ENCODE results near the gene MDN1. TPM values are rescaled to one million over a fixed set of nuclear protein-coding genes. Genes with fewer than 3 reads are reported as not detected.

The MDN1 gene
- total RNA-seq, 1 experiment from 2014 or later, result 117 TPM

DNA sequence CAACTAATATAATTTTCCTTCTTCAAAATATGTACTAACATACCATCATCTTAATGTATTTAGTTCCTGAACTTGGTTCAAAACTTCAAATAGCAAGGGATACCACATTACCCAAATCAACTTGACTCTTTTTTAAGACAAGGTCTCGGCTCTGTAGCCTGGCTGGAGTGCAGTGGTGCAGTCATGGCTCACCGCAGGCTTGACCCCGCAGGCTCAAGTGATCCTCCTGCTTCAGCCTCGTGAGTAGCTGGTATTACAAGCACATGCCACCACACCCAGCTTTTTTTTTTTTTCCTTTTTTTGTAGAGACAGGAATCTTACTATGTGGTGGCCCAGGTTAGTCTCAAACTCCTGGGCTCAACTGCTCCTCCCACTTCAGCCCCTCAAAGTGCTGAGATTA lies 125.2 kb downstream of the MDN1 start:
- Histone ChIP-seq H4K5ac (ENCODE audit: insufficient read length, low read depth, low read length) (no peak overlapping the region), H2BK5ac (ENCODE audit: insufficient read length, low read length) (no peak overlapping the region), H2AFZ (ENCODE audit: low read length) (no peak overlapping the region), H3K4ac (ENCODE audit: low read depth, low read length) (no peak overlapping the region), H3K9me3 (ENCODE audit: control insufficient read depth, low read depth, low read length) (no peaks in the 10 kb centered on the region), H3K23me2 (ENCODE audit: insufficient read length, low read depth, low read length, poor library complexity, severe bottlenecking) (no peaks in the 10 kb centered on the region), H4K20me1 (ENCODE audit: control insufficient read depth, insufficient read depth, insufficient read length) (no peaks in the 10 kb centered on the region), H3K4me2 (ENCODE audit: insufficient read depth, insufficient read length, low read length) (no peak overlapping the region), H2AK5ac (ENCODE audit: insufficient read length, low read length) (no peak overlapping the region), H3T11ph (ENCODE audit: low read length) (no peak overlapping the region), H2BK20ac (ENCODE audit: low read depth, low read length, poor library complexity, severe bottlenecking) (no peak overlapping the region), H2BK15ac (ENCODE audit: low read depth, low read length) (no peak overlapping the region), H3K27ac (ENCODE audit: insufficient read length, low read depth, low read length) (no peak overlapping the region), H3K79me1 (ENCODE audit: insufficient read depth, low read depth, low read length, poor library complexity, severe bottlenecking) (no peaks in the 10 kb centered on the region), H3K14ac (ENCODE audit: insufficient read depth, low read length) (no peak overlapping the region), H4K91ac (ENCODE audit: insufficient read length, low read depth, low read length) (no peak overlapping the region), H3K4me1 (ENCODE audit: insufficient read depth, low read length) (peaks cover 10% of the 10 kb centered on the region), H3K79me2 (ENCODE audit: insufficient read depth, low read length) (no peaks in the 10 kb centered on the region), H4K8ac (replicated peaks; ENCODE audit: insufficient read length, low read depth, low read length) (no peak overlapping the region), H2BK120ac (ENCODE audit: low read depth, low read length, poor library complexity, severe bottlenecking) (no peak overlapping the region), H3K18ac (ENCODE audit: insufficient read length, low read depth, low read length) (no peak overlapping the region), H3K56ac (ENCODE audit: insufficient read length, low read depth, low read length) (no peak overlapping the region), H3K27me3 (ENCODE audit: insufficient read depth, low read length) (no peaks in the 10 kb centered on the region), H3K23ac (ENCODE audit: insufficient read length, low read depth, low read length) (no peak overlapping the region), H2BK12ac (ENCODE audit: insufficient read length, low read depth, low read length) (no peak overlapping the region), H3K9ac (ENCODE audit: extremely low read depth, insufficient read length, low read length) (no peak overlapping the region)
- Mint-ChIP-seq H3K27me3 (ENCODE audit: low read depth) (no peaks in the 10 kb centered on the region), H3K27ac (peak overlapping the region in 2 of 3 experiments; percentile 64 to 89; a peak in 3 of 7 replicates), H3K36me3 (ENCODE audit: insufficient read depth in 1 of 3, low read depth in 3 of 3) (peaks cover 67 to 95% (median 69%) of the 10 kb centered on the region in 3 experiments), H3K4me1 (peaks cover 35 to 37% of the 10 kb centered on the region in 2 experiments), H3K4me3 (no peak overlapping the region), H3K9me3 (no peaks in the 10 kb centered on the region)
- no CpG with 5 or more reads among the region's 4 CpGs for WGBS (ENCODE audit: extremely low coverage, insufficient read length, low lambda C conversion rate)
- DNase-seq, result no peak
- TF ChIP-seq, protein P1, sequence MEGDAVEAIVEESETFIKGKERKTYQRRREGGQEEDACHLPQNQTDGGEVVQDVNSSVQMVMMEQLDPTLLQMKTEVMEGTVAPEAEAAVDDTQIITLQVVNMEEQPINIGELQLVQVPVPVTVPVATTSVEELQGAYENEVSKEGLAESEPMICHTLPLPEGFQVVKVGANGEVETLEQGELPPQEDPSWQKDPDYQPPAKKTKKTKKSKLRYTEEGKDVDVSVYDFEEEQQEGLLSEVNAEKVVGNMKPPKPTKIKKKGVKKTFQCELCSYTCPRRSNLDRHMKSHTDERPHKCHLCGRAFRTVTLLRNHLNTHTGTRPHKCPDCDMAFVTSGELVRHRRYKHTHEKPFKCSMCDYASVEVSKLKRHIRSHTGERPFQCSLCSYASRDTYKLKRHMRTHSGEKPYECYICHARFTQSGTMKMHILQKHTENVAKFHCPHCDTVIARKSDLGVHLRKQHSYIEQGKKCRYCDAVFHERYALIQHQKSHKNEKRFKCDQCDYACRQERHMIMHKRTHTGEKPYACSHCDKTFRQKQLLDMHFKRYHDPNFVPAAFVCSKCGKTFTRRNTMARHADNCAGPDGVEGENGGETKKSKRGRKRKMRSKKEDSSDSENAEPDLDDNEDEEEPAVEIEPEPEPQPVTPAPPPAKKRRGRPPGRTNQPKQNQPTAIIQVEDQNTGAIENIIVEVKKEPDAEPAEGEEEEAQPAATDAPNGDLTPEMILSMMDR (conservative IDR thresholded peaks at IDR 0.05), result no peak
